Gastrocnemius medialis (tissue), 4 donors: ENCODE measurements around the gene ELFN2.

Source experiments
- CTCF ChIP-seq, 5 experiments: fragments of 450-650 bp in 3 of 5; fragments of 200-600 bp in 2 of 5; sonication (generic) in 2 of 5; IDR thresholded peaks in 4 of 5; conservative IDR thresholded peaks in 1 of 5; 1 replicate in 4 of 5; 2 replicates in 1 of 5; pipeline ENCODE4 v1.5.1; 2016 to 2019; ENCODE audit warnings: antibody characterized with exemption in 5 of 5, mild to moderate bottlenecking in 3 of 5, moderate library complexity in 3 of 5
- POLR2A ChIP-seq, 2 donors: fragments of 450-650 bp; IDR thresholded peaks; one replicate each; pipeline ENCODE4 v1.6.1; 2017; ENCODE audit warnings: antibody characterized with exemption in 2 of 2, mild to moderate bottlenecking in 2 of 2, moderate library complexity in 2 of 2

GRCh38 chr22:37377138-37377537 is 50.1 kb downstream of the ELFN2 start:
- no peak for TF ChIP-seq CTCF (IDR thresholded peaks at IDR 0.05 in 4 of 5, conservative IDR thresholded peaks at IDR 0.05 in 1 of 5)
- TF ChIP-seq POLR2A (IDR thresholded peaks at IDR 0.05), result no peak
